Heart left ventricle (tissue), 16 donors: ENCODE measurements around the gene RASGRP1. TPM values are rescaled to one million over a fixed set of nuclear protein-coding genes. Genes with fewer than 3 reads are reported as not detected.

Experiments used
- ATAC-seq, 4 donors: fragments of 200-7000 bp; cut with Tn5 transposase; one replicate each; pipeline ENCODE4 v1.9.1; 2020 to 2022; ENCODE audit warnings: moderate library complexity in 4 of 4, mild to moderate bottlenecking in 3 of 4, moderate number of reproducible peaks in 1 of 4
- DNase-seq, 5 donors: peaks; one replicate each; pipeline ENCODE4 v3.0.0-alpha.2; 2020
- H3K27ac ChIP-seq, 12 donors: fragments of 200-600 bp; sonication (generic) in 4 of 12; one replicate each; pipeline versions ENCODE4 v1.5.0 to v1.8.0; 2016 to 2022; ENCODE audit warnings: mild to moderate bottlenecking in 2 of 12
- H3K27me3 ChIP-seq, 9 donors: fragments of 200-600 bp; sonication (generic) in 2 of 9; one replicate each; pipeline versions ENCODE4 v1.5.1 to v1.8.0; 2016 to 2022; ENCODE audit warnings: mild to moderate bottlenecking in 3 of 9
- H3K36me3 ChIP-seq, 9 donors: fragments of 200-600 bp; sonication (generic) in 2 of 9; one replicate each; pipeline versions ENCODE4 v1.5.0 to v1.8.0; 2018 to 2022; ENCODE audit warnings: mild to moderate bottlenecking in 2 of 9
- H3K4me1 ChIP-seq, 12 donors: fragments of 200-600 bp; sonication (generic) in 4 of 12; one replicate each; pipeline versions ENCODE4 v1.5.0 to v1.8.0; 2016 to 2022; ENCODE audit warnings: mild to moderate bottlenecking in 3 of 12
- H3K4me3 ChIP-seq, 12 donors: fragments of 200-600 bp; sonication (generic) in 4 of 12; one replicate each; pipeline versions ENCODE4 v1.5.0 to v1.8.0; 2017 to 2022; ENCODE audit warnings: mild to moderate bottlenecking in 9 of 12, moderate library complexity in 4 of 12
- H3K9me3 ChIP-seq, 12 donors: fragments of 200-600 bp; sonication (generic) in 4 of 12; one replicate each; pipeline versions ENCODE4 v1.5.0 to v1.8.0; 2016 to 2022; ENCODE audit warnings: mild to moderate bottlenecking in 1 of 12
- CTCF ChIP-seq, 12 donors: fragments of 200-600 bp; sonication (generic) in 4 of 12; IDR thresholded peaks; one replicate each; pipeline versions ENCODE4 v1.5.0 to v1.8.0; 2018 to 2022; ENCODE audit warnings: antibody characterized with exemption in 12 of 12, mild to moderate bottlenecking in 5 of 12
- POLR2A ChIP-seq, 2 donors: fragments of 450-650 bp; IDR thresholded peaks; one replicate each; pipeline ENCODE4 v1.6.1; 2017; ENCODE audit warnings: antibody characterized with exemption in 2 of 2, mild to moderate bottlenecking in 2 of 2, moderate library complexity in 2 of 2
- WGBS, 4 donors: extraction: QIAGEN DNeasy Blood & Tissue Kit in 2 of 4; methylation state at CpG; one replicate each; pipeline versions ENCODE4 v1.1.5 to v1.1.7; 2013 to 2018; 5-methylcytosine and 5-hydroxymethylcytosine counted together
- intact Hi-C, 10 donors: fragments of 100-400 bp; cut with DNase I; formaldehyde crosslinking; loops; one replicate each; pipeline versions ENCODE4 v1.11.1 to v1.14.2; 2022
- polyA plus RNA-seq, 2 donors: library from polyadenylated mRNA; stranded (reverse); fragments of 200-250 nt; gene quantifications; one replicate each; pipeline ENCODE4 v1.2.3, GENCODE V29; 2013
- total RNA-seq, 9 donors: library from RNA; depleted of rRNA in 2 of 9; stranded (reverse); fragments of >200 nt in 2 of 9; fragmentation: NEBNext Ultra II Directional in 3 of 9; extraction: Animal tissue kit (Norgen Biotek cat#: 25700) in 3 of 9; gene quantifications; one replicate each; pipeline versions ENCODE4 v1.1.0 to v1.2.4, GENCODE V29; 2016 to 2023
- donor health status: ischemic (EF 13 %, LVEDD 7.1; RV severe dilation, severe dysfunction).
- donor health status: healthy with polysubstance abuse.
- donor health status: DM: no; HTN: yes; CAD: no.
- donor health status: DM: no; HTN: no; CAD: no.
- donor health status: ischemic (EF 25% LVEDD 6.9; RV normal size, moderate dysfunction).
- donor health status: ischemic (EF 25% LVEDD 5.7; RV mildly dilated, moderate dysfunction).
- donor health status: healthy.
- donor health status: DM: yes; HTN: yes; CAD: no.
- donor health status: ischemic (EF 35%, LVEDD 5.7; RV mildly dilated, moderate dysfunction).
- donor health status: nonischemic (EF 11% LVEDD 7.7; RV severe dilation, severe dysfunction).
- donor health status: DM: yes; HTN: yes; CAD: no.
- donor health status: PGD.
- donor health status: ischemic (EF 29% LVEDD 5.4; RV normal size, mild dysfunction).
- donor health status: nonischemic (EF 23%, LVEDD 6.1; RV moderate dilation, normal function).

The RASGRP1 gene
- total and polyA plus RNA-seq, 11 donors = 0.03 to 5.5 (median 0.54) TPM; not detected in 1

GRCh38 chr15:38558372-38559059 lies 6.1 kb downstream of the RASGRP1 start:
- Histone ChIP-seq H3K27ac (peak overlapping the region in 1 of 12 donors; percentile 33), H3K36me3 (no peaks in the 10 kb centered on the region), H3K4me3 (peak overlapping the region in 1 of 12 donors; percentile 23), H3K9me3 (no peaks in the 10 kb centered on the region), H3K27me3 (peaks cover 0 to 10% (median 0%) of the 10 kb centered on the region in 9 donors), H3K4me1 (peaks cover 0 to 13% (median 0%) of the 10 kb centered on the region in 12 donors)
- TF ChIP-seq CTCF (IDR thresholded peaks at IDR 0.05) (no peak), POLR2A (IDR thresholded peaks at IDR 0.05) (no peak)
- 85 to 88% (median 87%) methylated on average over 6 of the region's 6 CpGs for WGBS, 4 donors
- DNase-seq (no peak), ATAC-seq (no peak)
- intact Hi-C loops = no loop called here

DNA sequence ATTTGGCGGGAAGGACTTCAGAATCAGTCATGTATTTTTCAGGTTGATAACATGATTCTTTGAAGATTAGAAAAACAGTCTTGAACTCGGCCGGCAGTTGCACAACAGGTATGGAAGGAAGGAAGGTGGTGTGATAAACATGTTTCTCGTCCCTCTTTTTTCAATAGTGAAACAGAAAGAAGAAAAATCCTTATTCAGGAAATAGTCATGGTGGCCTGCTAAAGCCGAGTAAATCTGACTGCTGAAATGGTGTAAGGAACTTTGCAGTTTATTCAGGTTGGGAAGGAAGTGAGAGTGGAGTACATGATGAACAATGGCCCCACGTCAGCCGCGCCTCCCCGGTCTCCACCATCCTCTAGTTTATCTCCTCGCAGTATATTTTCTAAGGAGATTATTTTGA lies 6.7 kb downstream of the RASGRP1 start:
- intact Hi-C loops = no loop called here
- Histone ChIP-seq H3K27ac (peak overlapping the region in 1 of 12 donors; percentile 33), H3K9me3 (no peaks in the 10 kb centered on the region), H3K36me3 (no peaks in the 10 kb centered on the region), H3K27me3 (peaks cover 0 to 4% (median 0%) of the 10 kb centered on the region in 9 donors), H3K4me1 (peaks cover 0 to 13% (median 0%) of the 10 kb centered on the region in 12 donors), H3K4me3 (peak overlapping the region in 1 of 12 donors; percentile 23)
- DNase-seq (no peak), ATAC-seq (no peak)
- TF ChIP-seq CTCF (IDR thresholded peaks at IDR 0.05) = no peak
- TF ChIP-seq POLR2A (IDR thresholded peaks at IDR 0.05) = no peak
- 68 to 77% (median 72%) methylated on average over 10 of the region's 10 CpGs for WGBS, 4 donors

- WGBS, 4 donors = 76 to 83% (median 79%) methylated on average over 5 of the region's 5 CpGs
- intact Hi-C loops = no loop called here
These were observed 8.8 kb downstream of the RASGRP1 start for GRCh38 chr15:38555686-38556334.

More at GRCh38 chr15:38555686-38556334, 8.8 kb downstream of the RASGRP1 start:
- no peak for TF ChIP-seq CTCF (IDR thresholded peaks at IDR 0.05)
- TF ChIP-seq POLR2A (IDR thresholded peaks at IDR 0.05) = no peak
- H3K4me3 ChIP-seq = no peak overlapping the region
- ATAC-seq = no peak
- H3K4me1 ChIP-seq = peaks cover 0 to 13% (median 0%) of the 10 kb centered on the region in 12 donors
- H3K9me3 ChIP-seq = no peaks in the 10 kb centered on the region
- DNase-seq = no peak
- no peaks in the 10 kb centered on the region for H3K36me3 ChIP-seq
- H3K27me3 ChIP-seq = peaks cover 0 to 4% (median 0%) of the 10 kb centered on the region in 9 donors
- H3K27ac ChIP-seq = no peak overlapping the region
